ENCODE measurements around the gene UGT1A8.

Gene UGT1A8

DNA sequence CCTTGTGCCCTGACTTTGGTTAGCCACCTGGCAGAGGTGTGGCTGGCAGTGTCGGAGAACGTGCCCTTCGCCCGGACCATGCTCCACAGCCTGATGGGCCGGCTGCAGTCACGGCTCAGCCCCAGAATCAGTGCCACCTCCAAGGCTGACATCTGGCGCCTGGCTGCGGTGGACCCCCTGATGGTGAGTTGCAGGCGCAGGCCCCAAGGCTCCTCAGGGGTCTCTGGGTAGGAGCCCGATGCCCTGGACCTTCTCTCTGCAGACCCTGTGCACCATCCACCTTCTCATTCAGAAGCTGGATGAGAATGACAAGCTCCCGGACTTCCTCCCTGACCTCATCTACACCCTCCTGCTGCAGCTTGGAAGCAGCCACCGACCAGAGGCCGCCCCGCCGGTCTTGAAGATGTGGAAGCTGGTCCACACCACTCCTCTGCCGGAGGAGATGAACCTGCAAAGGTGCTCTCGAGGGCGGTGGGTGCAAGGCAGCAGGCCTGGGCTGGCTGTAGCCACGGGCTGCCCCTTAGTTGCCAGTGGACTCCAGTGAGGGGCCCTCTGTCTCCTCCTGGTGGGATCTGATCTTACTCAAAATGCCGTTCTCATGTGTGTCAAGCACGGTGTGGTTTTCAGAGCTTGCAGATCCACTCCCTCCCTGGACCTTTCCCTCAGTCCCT lies 204.8 kb downstream of the UGT1A8 start:
- no peak for DNase-seq

Data from central memory CD4-positive, alpha-beta T cell (primary cell).